ENCODE results near the gene CD177. TPM values are rescaled to one million over a fixed set of nuclear protein-coding genes. Genes with fewer than 3 reads are reported as not detected.

Gene CD177, protein sequence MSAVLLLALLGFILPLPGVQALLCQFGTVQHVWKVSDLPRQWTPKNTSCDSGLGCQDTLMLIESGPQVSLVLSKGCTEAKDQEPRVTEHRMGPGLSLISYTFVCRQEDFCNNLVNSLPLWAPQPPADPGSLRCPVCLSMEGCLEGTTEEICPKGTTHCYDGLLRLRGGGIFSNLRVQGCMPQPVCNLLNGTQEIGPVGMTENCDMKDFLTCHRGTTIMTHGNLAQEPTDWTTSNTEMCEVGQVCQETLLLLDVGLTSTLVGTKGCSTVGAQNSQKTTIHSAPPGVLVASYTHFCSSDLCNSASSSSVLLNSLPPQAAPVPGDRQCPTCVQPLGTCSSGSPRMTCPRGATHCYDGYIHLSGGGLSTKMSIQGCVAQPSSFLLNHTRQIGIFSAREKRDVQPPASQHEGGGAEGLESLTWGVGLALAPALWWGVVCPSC
- total RNA-seq (10 to 100 TPM in 1 of 2 donors, 1 to 10 TPM in 1; 8.2 to 33.4 TPM), polyA plus RNA-seq (under 1 TPM; 0.38 to 0.68 TPM)

DNA sequence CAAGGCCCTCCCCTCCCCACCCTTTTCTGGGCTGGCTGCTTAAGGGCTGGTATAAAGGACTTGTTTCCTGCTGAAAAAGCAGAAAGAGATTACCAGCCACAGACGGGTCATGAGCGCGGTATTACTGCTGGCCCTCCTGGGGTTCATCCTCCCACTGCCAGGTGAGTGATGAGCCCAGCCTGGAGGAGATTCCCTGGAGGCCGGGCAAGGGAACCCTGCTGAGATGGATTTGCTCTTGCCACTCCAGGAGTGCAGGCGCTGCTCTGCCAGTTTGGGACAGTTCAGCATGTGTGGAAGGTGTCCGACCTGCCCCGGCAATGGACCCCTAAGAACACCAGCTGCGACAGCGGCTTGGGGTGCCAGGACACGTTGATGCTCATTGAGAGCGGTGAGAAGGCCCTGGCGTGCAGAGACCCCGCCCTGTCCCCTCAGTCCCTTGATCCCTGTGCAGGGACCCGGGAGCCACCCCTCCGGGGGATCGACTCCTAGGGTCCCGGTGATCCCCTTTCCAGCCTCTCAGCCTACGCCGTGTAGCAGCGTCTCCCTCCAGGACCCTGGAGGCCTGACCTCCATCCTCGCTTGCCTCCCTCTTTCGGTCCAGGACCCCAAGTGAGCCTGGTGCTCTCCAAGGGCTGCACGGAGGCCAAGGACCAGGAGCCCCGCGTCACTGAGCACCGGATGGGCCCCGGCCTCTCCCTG lies at the start of gene CD177:
Gene CD177 (plus strand): TSS at position 81 of the 699 bp plus-strand sequence. CDS start 29 bp downstream, at position 110.
- H3K4me1 ChIP-seq (ENCODE audit: control insufficient read depth in 4 of 4, insufficient read depth in 4 of 4, low read length in 3 of 4): peaks cover 0 to 3% (median 0%) of the 10 kb centered on the region in 4 donors
- H3K9me3 ChIP-seq (ENCODE audit: control insufficient read depth in 4 of 4, low read length in 3 of 4): no peaks in the 10 kb centered on the region
- H3K9ac ChIP-seq (ENCODE audit: low read depth in 1 of 2, low read length in 2 of 2): no peak within 1 kb of the TSS
- peaks cover 0 to 4% (median 0%) of the 10 kb centered on the region in 4 donors for H3K27me3 ChIP-seq (ENCODE audit: control insufficient read depth in 4 of 4, insufficient read depth in 4 of 4, low read length in 3 of 4)
- 22% methylated on average over 27 of the region's 27 CpGs for WGBS
- H3K27ac ChIP-seq (ENCODE audit: low read depth in 1 of 2, low read length in 2 of 2): no peak within 1 kb of the TSS
- TF ChIP-seq, protein P1, sequence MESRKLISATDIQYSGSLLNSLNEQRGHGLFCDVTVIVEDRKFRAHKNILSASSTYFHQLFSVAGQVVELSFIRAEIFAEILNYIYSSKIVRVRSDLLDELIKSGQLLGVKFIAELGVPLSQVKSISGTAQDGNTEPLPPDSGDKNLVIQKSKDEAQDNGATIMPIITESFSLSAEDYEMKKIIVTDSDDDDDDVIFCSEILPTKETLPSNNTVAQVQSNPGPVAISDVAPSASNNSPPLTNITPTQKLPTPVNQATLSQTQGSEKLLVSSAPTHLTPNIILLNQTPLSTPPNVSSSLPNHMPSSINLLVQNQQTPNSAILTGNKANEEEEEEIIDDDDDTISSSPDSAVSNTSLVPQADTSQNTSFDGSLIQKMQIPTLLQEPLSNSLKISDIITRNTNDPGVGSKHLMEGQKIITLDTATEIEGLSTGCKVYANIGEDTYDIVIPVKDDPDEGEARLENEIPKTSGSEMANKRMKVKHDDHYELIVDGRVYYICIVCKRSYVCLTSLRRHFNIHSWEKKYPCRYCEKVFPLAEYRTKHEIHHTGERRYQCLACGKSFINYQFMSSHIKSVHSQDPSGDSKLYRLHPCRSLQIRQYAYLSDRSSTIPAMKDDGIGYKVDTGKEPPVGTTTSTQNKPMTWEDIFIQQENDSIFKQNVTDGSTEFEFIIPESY (IDR thresholded peaks at IDR 0.05): no peak
- TF ChIP-seq, protein P2, sequence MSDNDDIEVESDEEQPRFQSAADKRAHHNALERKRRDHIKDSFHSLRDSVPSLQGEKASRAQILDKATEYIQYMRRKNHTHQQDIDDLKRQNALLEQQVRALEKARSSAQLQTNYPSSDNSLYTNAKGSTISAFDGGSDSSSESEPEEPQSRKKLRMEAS (IDR thresholded peaks at IDR 0.05): no peak
- TF ChIP-seq SP1 (IDR thresholded peaks at IDR 0.05) (no peak), FOXA1 (IDR thresholded peaks at IDR 0.05) (no peak), FOXA2 (IDR thresholded peaks at IDR 0.05) (no peak), EGR1 (IDR thresholded peaks at IDR 0.05; ENCODE audit: low read depth in 2 of 2) (no peak), HNF4G (IDR thresholded peaks at IDR 0.05) (no peak)
- TF ChIP-seq, protein P3, sequence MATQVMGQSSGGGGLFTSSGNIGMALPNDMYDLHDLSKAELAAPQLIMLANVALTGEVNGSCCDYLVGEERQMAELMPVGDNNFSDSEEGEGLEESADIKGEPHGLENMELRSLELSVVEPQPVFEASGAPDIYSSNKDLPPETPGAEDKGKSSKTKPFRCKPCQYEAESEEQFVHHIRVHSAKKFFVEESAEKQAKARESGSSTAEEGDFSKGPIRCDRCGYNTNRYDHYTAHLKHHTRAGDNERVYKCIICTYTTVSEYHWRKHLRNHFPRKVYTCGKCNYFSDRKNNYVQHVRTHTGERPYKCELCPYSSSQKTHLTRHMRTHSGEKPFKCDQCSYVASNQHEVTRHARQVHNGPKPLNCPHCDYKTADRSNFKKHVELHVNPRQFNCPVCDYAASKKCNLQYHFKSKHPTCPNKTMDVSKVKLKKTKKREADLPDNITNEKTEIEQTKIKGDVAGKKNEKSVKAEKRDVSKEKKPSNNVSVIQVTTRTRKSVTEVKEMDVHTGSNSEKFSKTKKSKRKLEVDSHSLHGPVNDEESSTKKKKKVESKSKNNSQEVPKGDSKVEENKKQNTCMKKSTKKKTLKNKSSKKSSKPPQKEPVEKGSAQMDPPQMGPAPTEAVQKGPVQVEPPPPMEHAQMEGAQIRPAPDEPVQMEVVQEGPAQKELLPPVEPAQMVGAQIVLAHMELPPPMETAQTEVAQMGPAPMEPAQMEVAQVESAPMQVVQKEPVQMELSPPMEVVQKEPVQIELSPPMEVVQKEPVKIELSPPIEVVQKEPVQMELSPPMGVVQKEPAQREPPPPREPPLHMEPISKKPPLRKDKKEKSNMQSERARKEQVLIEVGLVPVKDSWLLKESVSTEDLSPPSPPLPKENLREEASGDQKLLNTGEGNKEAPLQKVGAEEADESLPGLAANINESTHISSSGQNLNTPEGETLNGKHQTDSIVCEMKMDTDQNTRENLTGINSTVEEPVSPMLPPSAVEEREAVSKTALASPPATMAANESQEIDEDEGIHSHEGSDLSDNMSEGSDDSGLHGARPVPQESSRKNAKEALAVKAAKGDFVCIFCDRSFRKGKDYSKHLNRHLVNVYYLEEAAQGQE (IDR thresholded peaks at IDR 0.05): no peak
- no peaks in the 10 kb centered on the region for H3K36me3 ChIP-seq (ENCODE audit: control insufficient read depth in 4 of 4, insufficient read depth in 3 of 4, low read depth in 1 of 4, low read length in 3 of 4)
- no peak within 1 kb of the TSS for H3K4me3 ChIP-seq (ENCODE audit: low read depth in 1 of 3, low read length in 3 of 3)
- no peak for DNase-seq (ENCODE audit: low spot score)

DNA sequence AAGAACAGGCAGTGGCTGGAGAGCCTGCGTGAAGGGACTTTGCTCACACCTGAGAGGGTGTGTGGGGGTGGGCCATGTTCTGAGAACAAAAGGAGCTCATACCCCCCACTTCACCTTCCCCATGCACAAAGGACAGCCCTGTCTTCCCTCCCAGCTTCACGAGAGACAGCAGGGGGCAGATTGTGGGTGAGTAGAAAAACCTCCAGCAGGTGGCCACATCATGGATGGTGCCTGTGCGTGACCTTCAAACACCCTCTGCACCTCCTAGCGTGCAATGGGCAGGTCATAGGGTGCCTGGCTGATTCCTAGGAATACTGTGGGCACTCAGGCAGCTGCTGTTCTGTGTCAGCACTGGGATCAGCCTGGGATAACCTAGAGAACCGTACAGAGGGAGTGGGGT lies 47.8 kb upstream of the CD177 start:
- WGBS: 33% methylated on average over 5 of the region's 5 CpGs
- TF ChIP-seq RAD21 (IDR thresholded peaks at IDR 0.05): no peak
- no peak for TF ChIP-seq FOXA2 (IDR thresholded peaks at IDR 0.05)
- no peak for TF ChIP-seq RXRA (IDR thresholded peaks at IDR 0.05)
- TF ChIP-seq, protein P4, sequence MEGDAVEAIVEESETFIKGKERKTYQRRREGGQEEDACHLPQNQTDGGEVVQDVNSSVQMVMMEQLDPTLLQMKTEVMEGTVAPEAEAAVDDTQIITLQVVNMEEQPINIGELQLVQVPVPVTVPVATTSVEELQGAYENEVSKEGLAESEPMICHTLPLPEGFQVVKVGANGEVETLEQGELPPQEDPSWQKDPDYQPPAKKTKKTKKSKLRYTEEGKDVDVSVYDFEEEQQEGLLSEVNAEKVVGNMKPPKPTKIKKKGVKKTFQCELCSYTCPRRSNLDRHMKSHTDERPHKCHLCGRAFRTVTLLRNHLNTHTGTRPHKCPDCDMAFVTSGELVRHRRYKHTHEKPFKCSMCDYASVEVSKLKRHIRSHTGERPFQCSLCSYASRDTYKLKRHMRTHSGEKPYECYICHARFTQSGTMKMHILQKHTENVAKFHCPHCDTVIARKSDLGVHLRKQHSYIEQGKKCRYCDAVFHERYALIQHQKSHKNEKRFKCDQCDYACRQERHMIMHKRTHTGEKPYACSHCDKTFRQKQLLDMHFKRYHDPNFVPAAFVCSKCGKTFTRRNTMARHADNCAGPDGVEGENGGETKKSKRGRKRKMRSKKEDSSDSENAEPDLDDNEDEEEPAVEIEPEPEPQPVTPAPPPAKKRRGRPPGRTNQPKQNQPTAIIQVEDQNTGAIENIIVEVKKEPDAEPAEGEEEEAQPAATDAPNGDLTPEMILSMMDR (IDR thresholded peaks at IDR 0.05; ENCODE audit: low read depth, low read length, missing input control): no peak
- no peak for TF ChIP-seq HNF4A (conservative IDR thresholded peaks at IDR 0.05)
- no peak for TF ChIP-seq HNF4G (IDR thresholded peaks at IDR 0.05)
- TF ChIP-seq JUND (IDR thresholded peaks at IDR 0.05): no peak
- TF ChIP-seq, protein P3 (IDR thresholded peaks at IDR 0.05): no peak
- no peak for TF ChIP-seq NR2F2 (IDR thresholded peaks at IDR 0.05)
- no peak for TF ChIP-seq TAF1 (conservative IDR thresholded peaks at IDR 0.05)
- TF ChIP-seq FOXA1 (IDR thresholded peaks at IDR 0.05): no peak
- Histone ChIP-seq H3K4me1 (ENCODE audit: control insufficient read depth in 4 of 4, insufficient read depth in 4 of 4, low read length in 3 of 4) (no peaks in the 10 kb centered on the region), H3K36me3 (ENCODE audit: control insufficient read depth in 4 of 4, insufficient read depth in 3 of 4, low read depth in 1 of 4, low read length in 3 of 4) (no peaks in the 10 kb centered on the region), H3K27ac (ENCODE audit: low read depth in 1 of 2, low read length in 2 of 2) (no peak overlapping the region), H3K9me3 (ENCODE audit: control insufficient read depth in 4 of 4, low read length in 3 of 4) (peaks cover 0 to 7% (median 2%) of the 10 kb centered on the region in 4 donors), H3K9ac (ENCODE audit: low read depth in 1 of 2, low read length in 2 of 2) (no peak overlapping the region), H3K27me3 (ENCODE audit: control insufficient read depth in 4 of 4, insufficient read depth in 4 of 4, low read length in 3 of 4) (peaks cover 0 to 5% (median 0%) of the 10 kb centered on the region in 4 donors), H3K4me3 (ENCODE audit: low read depth in 1 of 3, low read length in 3 of 3) (no peak overlapping the region)
- no peak for DNase-seq (ENCODE audit: low spot score)

Data from liver (tissue), 9 donors.